HepG2 (cell line): ENCODE results near the gene AGPAT3. TPM values are rescaled to one million over a fixed set of nuclear protein-coding genes. Genes with fewer than 3 reads are reported as not detected.

Experiments
- ARID5B ChIP-seq: IDR thresholded peaks from 2 replicates; pipeline ENCODE4 v1.4.0; 2020; ENCODE audit warnings: mild to moderate bottlenecking, missing genetic modification reagents
- BRD4 ChIP-seq: sonication (generic); formaldehyde crosslinking; IDR thresholded peaks from 2 replicates; pipeline ENCODE4 v1.4.0; 2020; ENCODE audit warnings: missing genetic modification reagents
- CTCF ChIP-seq: sonication (generic); formaldehyde crosslinking; IDR thresholded peaks from 2 replicates; pipeline ENCODE4 v1.5.0; 2020; ENCODE audit warnings: mild to moderate bottlenecking, missing genetic modification reagents, moderate library complexity
- FOXM1 ChIP-seq: sonication (generic); formaldehyde crosslinking; IDR thresholded peaks from 2 replicates; pipeline ENCODE4 v1.5.0; 2020; ENCODE audit warnings: missing genetic modification reagents
- HDAC2 ChIP-seq: sonication (generic); formaldehyde crosslinking; IDR thresholded peaks from 2 replicates; pipeline ENCODE4 v1.4.0; 2020; ENCODE audit warnings: missing genetic modification reagents
- HINFP ChIP-seq: sonication (generic); formaldehyde crosslinking; IDR thresholded peaks from 2 replicates; pipeline ENCODE4 v1.4.0; 2020; ENCODE audit warnings: low read depth, mild to moderate bottlenecking, missing genetic modification reagents
- KAT8 ChIP-seq: IDR thresholded peaks from 2 replicates; pipeline ENCODE4 v1.6.1; 2016; ENCODE audit warnings: missing genetic modification reagents, missing compliant biosample characterization
- KDM2A ChIP-seq: sonication (generic); formaldehyde crosslinking; IDR thresholded peaks from 2 replicates; pipeline ENCODE4 v1.4.0; 2020; ENCODE audit warnings: low read depth, missing genetic modification reagents, borderline replicate concordance
- KMT2A ChIP-seq: sonication (generic); formaldehyde crosslinking; IDR thresholded peaks from 2 replicates; pipeline ENCODE4 v1.4.0; 2020; ENCODE audit warnings: missing genetic modification reagents
- MED1 ChIP-seq: sonication (generic); formaldehyde crosslinking; IDR thresholded peaks from 2 replicates; pipeline ENCODE4 v1.4.0; 2020; ENCODE audit warnings: missing genetic modification reagents
- MZF1 ChIP-seq: sonication (generic); formaldehyde crosslinking; IDR thresholded peaks from 2 replicates; pipeline ENCODE4 v1.8.1; 2023; ENCODE audit warnings: mild to moderate bottlenecking, missing genetic modification reagents, borderline replicate concordance
- NR2F2 ChIP-seq: IDR thresholded peaks from 2 replicates; pipeline ENCODE4 v1.6.1; 2012; ENCODE audit warnings: low read depth, inconsistent platforms, borderline replicate concordance
- PHB2 ChIP-seq: fragments of 450-650 bp; IDR thresholded peaks from 2 replicates; pipeline ENCODE4 v1.6.1; 2018; ENCODE audit not compliant: partially characterized antibody
- SKI ChIP-seq: fragments of 450-650 bp; IDR thresholded peaks from one replicate; pipeline ENCODE4 v1.6.1; 2018; ENCODE audit warnings: mild to moderate bottlenecking; ENCODE audit not compliant: partially characterized antibody
- TCF12 ChIP-seq, 2 experiments: fragments of 450-650 bp in 1 of 2; sonication (generic) in 1 of 2; formaldehyde crosslinking in 1 of 2; IDR thresholded peaks; 2 replicates each; pipeline versions ENCODE4 v1.6.1 to v1.8.0; 2017 to 2022; ENCODE audit warnings: antibody characterized with exemption in 1 of 2, mild to moderate bottlenecking in 1 of 2, missing genetic modification reagents in 1 of 2, moderate library complexity in 1 of 2
- TRAFD1 ChIP-seq: sonication (generic); formaldehyde crosslinking; IDR thresholded peaks from 2 replicates; pipeline ENCODE4 v1.5.1; 2020; ENCODE audit warnings: missing genetic modification reagents, mild to moderate bottlenecking, borderline replicate concordance
- ZKSCAN5 ChIP-seq: sonication (generic); formaldehyde crosslinking; IDR thresholded peaks from 2 replicates; pipeline ENCODE4 v1.5.1; 2020; ENCODE audit warnings: mild to moderate bottlenecking, missing genetic modification reagents
- ZNF414 ChIP-seq: sonication (generic); formaldehyde crosslinking; IDR thresholded peaks from 2 replicates; pipeline ENCODE4 v1.5.0; 2020; ENCODE audit warnings: missing genetic modification reagents
- ZNF468 ChIP-seq: sonication (generic); formaldehyde crosslinking; IDR thresholded peaks from 2 replicates; pipeline ENCODE4 v1.8.0; 2022; ENCODE audit warnings: mild to moderate bottlenecking, moderate library complexity, missing genetic modification reagents
- ZNF543 ChIP-seq: sonication (generic); formaldehyde crosslinking; IDR thresholded peaks from 2 replicates; pipeline ENCODE4 v1.4.0; 2020; ENCODE audit warnings: mild to moderate bottlenecking, missing genetic modification reagents
- polyA plus RNA-seq, 8 experiments: library from polyadenylated mRNA; depleted of rRNA in 3 of 8; stranded (reverse) in 7 of 8; unstranded in 1 of 8; fragments of >200 nt; fragmentation: Illumina TruSeq in 4 of 8; extraction: Trizol in 4 of 8; gene quantifications; 2 replicates each; pipeline versions ENCODE4 v1.2.1 to v1.2.3, GENCODE V29; 2011 to 2016; ENCODE audit warnings: low read depth in 4 of 8, missing spikeins in 1 of 8, mixed read lengths in 1 of 8; ENCODE audit not compliant: insufficient read depth in 1 of 8
- total RNA-seq, 5 experiments: library from RNA; depleted of rRNA; stranded (reverse); fragments of >200 nt; fragmentation: Illumina TruSeq; extraction: Trizol; gene quantifications; 2 replicates each; pipeline ENCODE4 v1.2.3, GENCODE V29; 2016; ENCODE audit warnings: low read depth in 1 of 5

The AGPAT3 gene
- total and polyA plus RNA-seq, 2 of the 13 experiments (the other 11 are each of a cell fraction or from before 2014, with no cell fraction given) = 32.2 to 54.4 TPM

- TF ChIP-seq TRAFD1 (0 out of 2 replicates have a peak, but pooled peaks have one; percentile 37), PHB2 (no peak), ZNF468 (CRISPR knock-in tag) (no peak), HDAC2 (CRISPR knock-in tag) (peak; percentile 59; the same call in 1 of the 2 replicates), BRD4 (CRISPR knock-in tag) (peak; percentile 61; the same call in 1 of the 2 replicates), KAT8 (peak; percentile 50; the same call in 1 of the 2 replicates), FOXM1 (CRISPR knock-in tag) (no peak), HINFP (CRISPR knock-in tag) (no peak), TCF12 (IDR thresholded peaks at IDR 0.05) (no peak), TCF12 (CRISPR knock-in tag; IDR thresholded peaks at IDR 0.05) (no peak), ZKSCAN5 (CRISPR knock-in tag) (no peak), NR2F2 (no peak), ZNF414 (peak; percentile 97), MED1 (CRISPR knock-in tag) (peak; percentile 53; the same call in 1 of the 2 replicates), KDM2A (peak; percentile 73), MZF1 (CRISPR knock-in tag) (no peak), KMT2A (peak; percentile 64), ZNF543 (CRISPR knock-in tag) (no peak), CTCF (CRISPR knock-in tag) (0 out of 2 replicates have a peak, but pooled peaks have one; percentile 4), SKI (peak; percentile 79), ARID5B (CRISPR knock-in tag) (peak; percentile 67)
These were observed 1.8 kb downstream of the AGPAT3 start (continued) for GRCh38 chr21:43866659-43867331.
